ENCODE measurements around the gene MCEMP1.

DNA sequence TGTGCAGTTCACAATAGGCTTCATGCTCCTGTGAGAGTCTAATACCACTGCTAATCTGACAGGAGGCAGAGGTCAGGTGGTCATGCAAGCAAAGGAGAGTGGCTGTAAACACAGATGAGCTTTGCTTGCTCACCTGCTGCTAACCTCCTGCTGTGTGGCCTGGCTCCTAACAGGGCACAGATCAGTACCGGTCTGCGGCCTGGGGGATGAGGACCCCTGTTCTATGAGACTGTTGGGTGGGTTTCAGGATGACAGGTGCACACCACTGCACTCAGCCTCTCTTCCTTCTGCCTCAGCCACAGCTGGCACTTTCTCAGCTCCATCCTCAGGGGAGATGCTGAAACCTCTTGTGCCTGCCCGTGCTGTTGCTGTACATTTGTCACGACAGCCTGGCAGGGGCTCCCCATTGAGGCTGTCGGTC is 45.4 kb downstream of the MCEMP1 start:
- TF ChIP-seq, protein P1, sequence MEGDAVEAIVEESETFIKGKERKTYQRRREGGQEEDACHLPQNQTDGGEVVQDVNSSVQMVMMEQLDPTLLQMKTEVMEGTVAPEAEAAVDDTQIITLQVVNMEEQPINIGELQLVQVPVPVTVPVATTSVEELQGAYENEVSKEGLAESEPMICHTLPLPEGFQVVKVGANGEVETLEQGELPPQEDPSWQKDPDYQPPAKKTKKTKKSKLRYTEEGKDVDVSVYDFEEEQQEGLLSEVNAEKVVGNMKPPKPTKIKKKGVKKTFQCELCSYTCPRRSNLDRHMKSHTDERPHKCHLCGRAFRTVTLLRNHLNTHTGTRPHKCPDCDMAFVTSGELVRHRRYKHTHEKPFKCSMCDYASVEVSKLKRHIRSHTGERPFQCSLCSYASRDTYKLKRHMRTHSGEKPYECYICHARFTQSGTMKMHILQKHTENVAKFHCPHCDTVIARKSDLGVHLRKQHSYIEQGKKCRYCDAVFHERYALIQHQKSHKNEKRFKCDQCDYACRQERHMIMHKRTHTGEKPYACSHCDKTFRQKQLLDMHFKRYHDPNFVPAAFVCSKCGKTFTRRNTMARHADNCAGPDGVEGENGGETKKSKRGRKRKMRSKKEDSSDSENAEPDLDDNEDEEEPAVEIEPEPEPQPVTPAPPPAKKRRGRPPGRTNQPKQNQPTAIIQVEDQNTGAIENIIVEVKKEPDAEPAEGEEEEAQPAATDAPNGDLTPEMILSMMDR (IDR thresholded peaks at IDR 0.05; ENCODE audit: low read depth, low read length, poor library complexity, severe bottlenecking), result no peak
- TF ChIP-seq EZH2phosphoT487 (IDR thresholded peaks at IDR 0.05; ENCODE audit: borderline replicate concordance, low read length), result no peak

Data from DOHH2 (cell line).